ENCODE data around the gene CREG1. TPM values are rescaled to one million over a fixed set of nuclear protein-coding genes. Genes with fewer than 3 reads are reported as not detected.

The CREG1 gene
- total and polyA plus RNA-seq, 4 donors: 86.8 to 123 (median 95.8) TPM

DNA sequence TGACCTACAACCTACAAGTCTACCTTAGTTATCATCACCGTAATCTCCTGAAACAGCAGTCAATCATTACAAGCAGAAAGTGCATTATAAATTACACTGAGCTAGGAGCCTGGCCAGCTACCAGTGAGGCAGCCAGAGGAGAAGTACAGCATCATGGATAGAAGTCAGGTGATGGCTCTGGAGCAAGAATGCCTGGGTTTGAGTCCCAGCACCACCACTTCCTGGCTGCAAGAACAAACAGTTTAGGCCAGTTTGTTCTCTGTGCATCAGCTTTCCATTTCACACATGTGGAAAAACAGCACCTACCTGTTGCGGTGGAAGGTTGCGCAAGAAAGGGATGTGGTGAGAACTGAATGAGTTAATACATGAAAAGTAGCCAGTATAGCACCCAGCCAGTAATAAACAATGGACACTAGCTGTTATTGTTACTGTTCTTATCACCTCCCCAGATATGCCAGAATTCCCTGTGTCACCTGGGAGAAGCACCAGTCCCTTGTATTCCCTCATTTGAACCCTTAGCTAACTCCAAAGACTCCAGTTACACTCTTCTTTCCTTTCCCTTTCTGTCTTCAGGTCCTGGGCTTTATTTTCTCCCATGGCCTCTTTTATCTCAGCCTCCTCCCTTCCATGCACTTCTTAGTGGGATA lies 9.0 kb downstream of the CREG1 start:
- Histone ChIP-seq H3K4me1 (ENCODE audit: control insufficient read depth in 4 of 4, insufficient read depth in 4 of 4, low read length in 3 of 4) (peaks cover 14 to 47% (median 35%) of the 10 kb centered on the region in 4 donors), H3K9ac (ENCODE audit: low read depth in 1 of 2, low read length in 2 of 2) (no peak overlapping the region), H3K9me3 (ENCODE audit: control insufficient read depth in 4 of 4, low read length in 3 of 4) (no peaks in the 10 kb centered on the region), H3K27me3 (ENCODE audit: control insufficient read depth in 4 of 4, insufficient read depth in 4 of 4, low read length in 3 of 4) (no peaks in the 10 kb centered on the region), H3K36me3 (ENCODE audit: control insufficient read depth in 4 of 4, insufficient read depth in 3 of 4, low read depth in 1 of 4, low read length in 3 of 4) (peaks cover 1 to 12% (median 4%) of the 10 kb centered on the region in 4 donors), H3K27ac (ENCODE audit: low read depth in 1 of 2, low read length in 2 of 2) (no peak overlapping the region), H3K4me3 (ENCODE audit: low read depth in 1 of 3, low read length in 3 of 3) (no peak overlapping the region)
- no peak for TF ChIP-seq YY1 (IDR thresholded peaks at IDR 0.05)
- TF ChIP-seq, protein P1, sequence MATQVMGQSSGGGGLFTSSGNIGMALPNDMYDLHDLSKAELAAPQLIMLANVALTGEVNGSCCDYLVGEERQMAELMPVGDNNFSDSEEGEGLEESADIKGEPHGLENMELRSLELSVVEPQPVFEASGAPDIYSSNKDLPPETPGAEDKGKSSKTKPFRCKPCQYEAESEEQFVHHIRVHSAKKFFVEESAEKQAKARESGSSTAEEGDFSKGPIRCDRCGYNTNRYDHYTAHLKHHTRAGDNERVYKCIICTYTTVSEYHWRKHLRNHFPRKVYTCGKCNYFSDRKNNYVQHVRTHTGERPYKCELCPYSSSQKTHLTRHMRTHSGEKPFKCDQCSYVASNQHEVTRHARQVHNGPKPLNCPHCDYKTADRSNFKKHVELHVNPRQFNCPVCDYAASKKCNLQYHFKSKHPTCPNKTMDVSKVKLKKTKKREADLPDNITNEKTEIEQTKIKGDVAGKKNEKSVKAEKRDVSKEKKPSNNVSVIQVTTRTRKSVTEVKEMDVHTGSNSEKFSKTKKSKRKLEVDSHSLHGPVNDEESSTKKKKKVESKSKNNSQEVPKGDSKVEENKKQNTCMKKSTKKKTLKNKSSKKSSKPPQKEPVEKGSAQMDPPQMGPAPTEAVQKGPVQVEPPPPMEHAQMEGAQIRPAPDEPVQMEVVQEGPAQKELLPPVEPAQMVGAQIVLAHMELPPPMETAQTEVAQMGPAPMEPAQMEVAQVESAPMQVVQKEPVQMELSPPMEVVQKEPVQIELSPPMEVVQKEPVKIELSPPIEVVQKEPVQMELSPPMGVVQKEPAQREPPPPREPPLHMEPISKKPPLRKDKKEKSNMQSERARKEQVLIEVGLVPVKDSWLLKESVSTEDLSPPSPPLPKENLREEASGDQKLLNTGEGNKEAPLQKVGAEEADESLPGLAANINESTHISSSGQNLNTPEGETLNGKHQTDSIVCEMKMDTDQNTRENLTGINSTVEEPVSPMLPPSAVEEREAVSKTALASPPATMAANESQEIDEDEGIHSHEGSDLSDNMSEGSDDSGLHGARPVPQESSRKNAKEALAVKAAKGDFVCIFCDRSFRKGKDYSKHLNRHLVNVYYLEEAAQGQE (IDR thresholded peaks at IDR 0.05): no peak
- no peak for TF ChIP-seq RXRA (IDR thresholded peaks at IDR 0.05)
- TF ChIP-seq RAD21 (IDR thresholded peaks at IDR 0.05): no peak
- no peak for TF ChIP-seq TAF1 (conservative IDR thresholded peaks at IDR 0.05)
- TF ChIP-seq HNF4G (IDR thresholded peaks at IDR 0.05): no peak
- TF ChIP-seq, protein P2, sequence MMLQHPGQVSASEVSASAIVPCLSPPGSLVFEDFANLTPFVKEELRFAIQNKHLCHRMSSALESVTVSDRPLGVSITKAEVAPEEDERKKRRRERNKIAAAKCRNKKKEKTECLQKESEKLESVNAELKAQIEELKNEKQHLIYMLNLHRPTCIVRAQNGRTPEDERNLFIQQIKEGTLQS (IDR thresholded peaks at IDR 0.05): no peak
- no peak for TF ChIP-seq GABPA (IDR thresholded peaks at IDR 0.05 in 1 of 2, conservative IDR thresholded peaks at IDR 0.05 in 1 of 2)
- TF ChIP-seq JUND (IDR thresholded peaks at IDR 0.05): no peak
- TF ChIP-seq HNF4A (conservative IDR thresholded peaks at IDR 0.05): no peak
- TF ChIP-seq SP1 (IDR thresholded peaks at IDR 0.05): no peak
- TF ChIP-seq, protein P3, sequence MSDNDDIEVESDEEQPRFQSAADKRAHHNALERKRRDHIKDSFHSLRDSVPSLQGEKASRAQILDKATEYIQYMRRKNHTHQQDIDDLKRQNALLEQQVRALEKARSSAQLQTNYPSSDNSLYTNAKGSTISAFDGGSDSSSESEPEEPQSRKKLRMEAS (IDR thresholded peaks at IDR 0.05): no peak
- no peak for TF ChIP-seq FOXA2 (IDR thresholded peaks at IDR 0.05)
- TF ChIP-seq, protein P4, sequence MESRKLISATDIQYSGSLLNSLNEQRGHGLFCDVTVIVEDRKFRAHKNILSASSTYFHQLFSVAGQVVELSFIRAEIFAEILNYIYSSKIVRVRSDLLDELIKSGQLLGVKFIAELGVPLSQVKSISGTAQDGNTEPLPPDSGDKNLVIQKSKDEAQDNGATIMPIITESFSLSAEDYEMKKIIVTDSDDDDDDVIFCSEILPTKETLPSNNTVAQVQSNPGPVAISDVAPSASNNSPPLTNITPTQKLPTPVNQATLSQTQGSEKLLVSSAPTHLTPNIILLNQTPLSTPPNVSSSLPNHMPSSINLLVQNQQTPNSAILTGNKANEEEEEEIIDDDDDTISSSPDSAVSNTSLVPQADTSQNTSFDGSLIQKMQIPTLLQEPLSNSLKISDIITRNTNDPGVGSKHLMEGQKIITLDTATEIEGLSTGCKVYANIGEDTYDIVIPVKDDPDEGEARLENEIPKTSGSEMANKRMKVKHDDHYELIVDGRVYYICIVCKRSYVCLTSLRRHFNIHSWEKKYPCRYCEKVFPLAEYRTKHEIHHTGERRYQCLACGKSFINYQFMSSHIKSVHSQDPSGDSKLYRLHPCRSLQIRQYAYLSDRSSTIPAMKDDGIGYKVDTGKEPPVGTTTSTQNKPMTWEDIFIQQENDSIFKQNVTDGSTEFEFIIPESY (IDR thresholded peaks at IDR 0.05): no peak
- TF ChIP-seq, protein P5, sequence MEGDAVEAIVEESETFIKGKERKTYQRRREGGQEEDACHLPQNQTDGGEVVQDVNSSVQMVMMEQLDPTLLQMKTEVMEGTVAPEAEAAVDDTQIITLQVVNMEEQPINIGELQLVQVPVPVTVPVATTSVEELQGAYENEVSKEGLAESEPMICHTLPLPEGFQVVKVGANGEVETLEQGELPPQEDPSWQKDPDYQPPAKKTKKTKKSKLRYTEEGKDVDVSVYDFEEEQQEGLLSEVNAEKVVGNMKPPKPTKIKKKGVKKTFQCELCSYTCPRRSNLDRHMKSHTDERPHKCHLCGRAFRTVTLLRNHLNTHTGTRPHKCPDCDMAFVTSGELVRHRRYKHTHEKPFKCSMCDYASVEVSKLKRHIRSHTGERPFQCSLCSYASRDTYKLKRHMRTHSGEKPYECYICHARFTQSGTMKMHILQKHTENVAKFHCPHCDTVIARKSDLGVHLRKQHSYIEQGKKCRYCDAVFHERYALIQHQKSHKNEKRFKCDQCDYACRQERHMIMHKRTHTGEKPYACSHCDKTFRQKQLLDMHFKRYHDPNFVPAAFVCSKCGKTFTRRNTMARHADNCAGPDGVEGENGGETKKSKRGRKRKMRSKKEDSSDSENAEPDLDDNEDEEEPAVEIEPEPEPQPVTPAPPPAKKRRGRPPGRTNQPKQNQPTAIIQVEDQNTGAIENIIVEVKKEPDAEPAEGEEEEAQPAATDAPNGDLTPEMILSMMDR (IDR thresholded peaks at IDR 0.05; ENCODE audit: low read depth, low read length, missing input control): no peak
- no peak for TF ChIP-seq FOXA1 (IDR thresholded peaks at IDR 0.05)
- no peak for TF ChIP-seq EGR1 (IDR thresholded peaks at IDR 0.05; ENCODE audit: low read depth in 2 of 2)
- DNase-seq (ENCODE audit: low spot score): no peak
- 57% methylated on average over 3 of the region's 3 CpGs for WGBS

All from liver (tissue), 9 donors.